HL-60 (cell line): ENCODE results near the gene RNF135.
"Not testable (repeated sequence)": the region's sequence is repeated elsewhere in the genome, so short reads cannot be mapped to it uniquely, and the experiment has no call there.

Experiments used
- DNase-seq, 2 experiments: peaks; one replicate each; pipeline ENCODE4 v3.0.0-alpha.2; 2010 to 2020; ENCODE audit warnings: low read depth in 1 of 2, low spot score in 1 of 2
- H3K27ac ChIP-seq: fragments of 250-450 bp; sonication (Bioruptor Pico); replicated peaks from 2 replicates; pipeline ENCODE4 v1.5.1; 2020; ENCODE audit warnings: mild to moderate bottlenecking, moderate library complexity
- H3K27me3 ChIP-seq: fragments of 250-450 bp; sonication (Bioruptor Pico); 2 replicates; pipeline ENCODE4 v1.5.1; 2021; ENCODE audit warnings: mild to moderate bottlenecking, moderate library complexity; ENCODE audit not compliant: insufficient read depth, poor library complexity, severe bottlenecking
- H3K4me3 ChIP-seq: replicated peaks from 2 replicates; pipeline ENCODE4 v1.5.1; 2011; ENCODE audit warnings: mild to moderate bottlenecking, control low read depth, low read length; ENCODE audit not compliant: insufficient read depth
- CTCF ChIP-seq: IDR thresholded peaks from one replicate; pipeline ENCODE4 v1.5.1; 2011; ENCODE audit warnings: low read length, control low read depth, inconsistent platforms; ENCODE audit not compliant: insufficient read depth
- GABPA ChIP-seq: IDR thresholded peaks from 2 replicates; pipeline ENCODE4 v1.6.1; 2012; ENCODE audit warnings: low read depth
- POLR2AphosphoS5 ChIP-seq: IDR thresholded peaks from 2 replicates; pipeline ENCODE4 v1.6.1; 2012; ENCODE audit warnings: low read depth
- REST ChIP-seq: IDR thresholded peaks from 2 replicates; pipeline ENCODE4 v1.6.1; 2012; ENCODE audit warnings: low read depth; ENCODE audit not compliant: insufficient replicate concordance
- SPI1 ChIP-seq: IDR thresholded peaks from 2 replicates; pipeline ENCODE4 v1.6.1; 2012; ENCODE audit warnings: low read depth, mild to moderate bottlenecking, borderline replicate concordance

The RNF135 gene

GRCh38 chr17:30969989-30970830 is 629 bp upstream of the RNF135 start:
- DNase-seq: no peak
- H3K27me3 ChIP-seq: no peaks in the 10 kb centered on the region
- peak overlapping the region; percentile 89 for H3K27ac ChIP-seq
- peak overlapping the region; percentile 38 for H3K4me3 ChIP-seq
- TF ChIP-seq REST (no peak), GABPA (no peak)

GRCh38 chr17:30975042-30975820 is 4.4 kb downstream of the RNF135 start:
- TF ChIP-seq REST: no peak
- TF ChIP-seq GABPA: no peak
- TF ChIP-seq CTCF: no peak
- TF ChIP-seq SPI1: no peak
- no peak for TF ChIP-seq POLR2AphosphoS5
- DNase-seq: no peak
- no peak overlapping the region for H3K27ac ChIP-seq
- no peaks in the 10 kb centered on the region for H3K27me3 ChIP-seq
- no peak overlapping the region for H3K4me3 ChIP-seq

- H3K27ac ChIP-seq, H3K27me3 ChIP-seq, H3K4me3 ChIP-seq, DNase-seq: not testable (repeated sequence)
Measured at GRCh38 chr17:30979919-30980318, 9.1 kb downstream of the RNF135 start.

- H3K4me3 ChIP-seq: no peak overlapping the region
- DNase-seq: no peak
- TF ChIP-seq SPI1 (no peak), GABPA (no peak), POLR2AphosphoS5 (no peak), REST (no peak), CTCF (no peak)
- no peak overlapping the region for H3K27ac ChIP-seq
- no peaks in the 10 kb centered on the region for H3K27me3 ChIP-seq
Measured at GRCh38 chr17:30981531-30982519, 11.0 kb downstream of the RNF135 start.
